HG02981 (cell line): ENCODE results near the gene SNRPA1.
A peak's percentile ranks its signal among the peaks of the same experiment; 100 is the strongest.
"Not testable (repeated sequence)": the region's sequence is repeated elsewhere in the genome, so short reads cannot be mapped to it uniquely, and the experiment has no call there.

ENCODE experiments used
- ATAC-seq: cut with Tn5 transposase; IDR thresholded peaks from one replicate; pipeline ENCODE4 v1.9.1; 2021; ENCODE audit warnings: mild to moderate bottlenecking, moderate library complexity; ENCODE audit not compliant: unreplicated experiment

The SNRPA1 gene

DNA sequence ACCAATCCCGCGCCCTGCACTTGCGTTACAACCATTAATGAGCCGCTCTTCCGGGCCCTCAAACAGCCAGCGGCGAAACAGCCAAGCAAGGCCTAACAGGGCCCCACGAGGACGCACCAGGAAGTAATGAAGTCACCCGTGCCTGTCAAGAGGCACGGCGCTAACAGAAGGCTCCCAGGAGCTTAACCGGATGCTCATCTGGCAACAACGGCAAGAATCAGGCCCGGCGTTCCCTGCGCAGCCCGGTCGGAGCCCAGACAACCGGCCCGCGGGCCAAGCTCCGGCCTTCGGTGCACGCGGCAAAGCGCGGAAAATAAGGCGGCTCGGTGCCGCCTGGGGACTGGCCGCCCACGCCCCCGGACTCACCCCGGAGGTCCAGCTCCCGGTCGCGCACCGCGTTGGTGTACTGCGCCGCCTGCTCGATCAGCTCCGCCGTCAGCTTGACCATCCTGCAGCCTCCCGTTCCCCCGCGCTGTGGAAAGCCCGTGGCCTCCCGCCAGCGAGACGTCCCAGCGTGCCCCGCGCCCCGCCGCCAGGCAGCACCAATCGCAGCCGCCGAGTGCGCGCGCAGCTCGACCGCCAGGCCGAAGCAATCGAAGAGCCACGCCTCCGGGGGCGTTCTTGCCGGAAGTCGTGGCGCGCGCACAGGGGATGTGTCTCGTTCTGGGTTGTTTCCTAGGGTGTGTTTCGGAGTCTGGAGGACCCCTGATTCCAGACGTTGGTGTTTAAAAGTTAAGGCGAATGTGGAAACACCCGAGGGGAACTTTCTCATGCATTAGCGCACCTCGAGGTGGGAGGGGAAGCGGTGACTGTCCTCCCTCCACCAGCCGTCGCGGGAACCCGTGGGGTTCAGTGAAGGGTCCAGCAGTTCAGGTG is at the start of gene SNRPA1:
Gene SNRPA1 (minus strand): TSS at position 518 of the 876 bp plus-strand sequence. CDS start 70 bp downstream, at position 448.
- ATAC-seq = peak; percentile 77

DNA sequence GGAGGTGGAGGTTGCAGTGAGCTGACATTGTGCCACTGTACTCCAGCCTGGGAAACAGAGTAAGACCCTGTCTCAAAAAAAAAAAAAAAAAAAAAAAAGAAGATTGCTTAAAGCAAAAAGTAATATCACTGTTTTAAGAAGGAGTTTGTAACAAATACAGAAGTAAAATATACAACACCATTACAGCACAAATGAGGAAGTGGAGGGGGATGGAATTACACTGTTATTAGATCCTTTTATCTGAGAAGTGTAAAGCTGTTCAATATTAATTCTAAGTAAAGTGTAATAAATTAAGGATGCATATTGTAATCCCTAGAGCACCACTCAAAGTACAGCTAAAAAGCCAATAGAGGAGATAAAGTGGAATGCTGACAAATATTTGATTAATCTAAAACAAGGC is 47.0 kb upstream of the SNRPA1 start:
- no peak for ATAC-seq

DNA sequence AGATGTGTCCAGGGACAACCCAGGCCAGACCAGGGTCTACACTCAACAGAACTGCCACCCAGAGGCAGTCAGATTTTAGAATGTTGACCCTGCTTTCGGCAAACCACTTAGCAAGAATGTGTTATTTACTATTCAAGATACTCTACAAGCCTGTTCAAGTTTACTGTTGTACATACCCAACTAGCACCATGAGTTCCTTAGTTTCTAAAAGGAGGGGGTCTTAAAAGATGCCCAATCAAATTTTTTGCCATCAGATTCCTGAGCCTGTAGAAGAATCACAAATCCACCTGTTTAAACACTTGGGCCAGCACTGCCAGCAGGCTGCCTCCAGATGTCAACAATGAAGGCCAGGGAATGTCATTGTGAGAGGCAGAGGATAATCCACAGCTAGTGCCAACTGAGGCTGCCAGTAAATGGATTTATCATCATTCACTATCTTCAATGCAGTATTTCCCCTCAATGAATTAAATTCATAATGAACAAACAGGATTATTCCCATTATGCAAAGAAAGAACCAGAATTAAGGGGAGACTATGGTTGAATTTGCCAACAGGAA is 43.5 kb upstream of the SNRPA1 start:
- no peak for ATAC-seq

DNA sequence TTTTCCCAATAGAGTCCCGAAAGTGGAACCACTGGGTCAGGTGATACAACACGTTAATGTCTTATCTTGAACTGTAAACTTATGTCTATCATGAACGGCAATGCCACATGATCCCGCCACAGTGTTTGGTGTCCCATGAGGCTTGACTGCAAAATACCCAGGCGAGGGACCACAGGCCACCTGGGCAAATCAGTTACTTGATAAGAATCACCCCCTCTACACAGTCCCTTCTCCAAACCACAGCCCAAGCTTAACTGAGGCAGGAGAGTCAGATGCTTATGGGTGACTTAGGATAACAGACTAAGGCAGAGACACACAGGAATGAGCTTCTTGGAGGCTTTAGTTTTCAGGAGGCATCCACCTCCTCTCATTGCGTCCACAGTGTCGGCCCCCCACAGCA is 42.9 kb upstream of the SNRPA1 start:
- no peak for ATAC-seq

DNA sequence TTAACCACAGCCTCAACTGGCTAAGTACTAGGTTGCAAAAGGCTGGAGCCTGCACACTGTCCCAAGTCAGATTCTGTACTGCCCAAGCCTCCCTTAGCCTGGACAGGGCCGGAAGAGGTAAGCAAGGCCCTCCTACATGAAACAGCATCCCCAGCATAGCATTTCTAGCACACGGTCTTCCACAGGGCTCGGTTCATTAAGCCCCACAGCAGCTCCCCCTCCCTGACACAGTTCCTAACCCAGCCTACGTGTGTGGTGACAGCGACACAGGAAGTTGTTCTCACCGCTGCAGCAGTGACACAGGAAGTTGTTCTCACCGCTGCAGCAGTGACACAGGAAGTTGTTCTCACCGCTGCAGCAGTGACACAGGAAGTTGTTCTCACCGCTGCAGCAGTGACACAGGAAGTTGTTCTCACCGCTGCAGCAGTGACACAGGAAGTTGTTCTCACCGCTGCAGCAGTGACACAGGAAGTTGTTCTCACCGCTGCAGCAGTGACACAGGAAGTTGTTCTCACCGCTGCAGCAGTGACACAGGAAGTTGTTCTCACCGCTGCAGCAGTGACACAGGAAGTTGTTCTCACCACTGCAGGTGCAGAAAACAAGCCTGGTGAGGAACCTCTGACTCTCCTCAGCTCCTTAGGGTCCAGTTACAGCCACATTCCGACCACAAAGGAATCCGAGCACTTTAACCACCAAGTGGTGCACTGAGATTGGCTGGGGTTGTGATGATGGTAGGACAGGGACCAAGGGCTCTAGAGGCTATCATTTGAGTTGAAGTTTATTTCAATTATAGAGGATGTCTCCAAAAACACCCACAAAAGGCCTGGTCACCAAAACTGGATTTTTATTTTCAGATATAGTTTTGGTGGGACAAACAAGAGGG is 39.1 kb upstream of the SNRPA1 start:
- not testable (repeated sequence) for ATAC-seq

DNA sequence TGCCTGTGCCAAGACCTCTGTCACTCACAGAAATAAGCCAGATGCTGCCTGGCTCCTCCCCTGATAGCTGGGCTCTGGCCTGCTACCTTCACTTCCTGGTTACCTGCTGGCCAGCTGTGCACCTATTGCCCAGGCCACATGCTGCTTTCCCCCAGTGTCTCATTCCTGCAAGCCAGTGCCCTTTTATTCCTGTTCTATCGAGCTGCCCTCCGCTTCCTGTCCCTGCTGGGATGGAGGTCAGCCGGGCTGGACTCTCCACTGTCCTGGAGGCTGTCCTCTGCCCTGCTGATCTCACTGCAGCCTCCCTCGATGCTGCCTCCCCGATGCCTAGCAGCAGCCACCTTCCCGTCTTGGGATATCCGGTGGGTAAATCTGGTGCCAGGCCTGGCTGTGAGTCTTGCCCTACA is 37.0 kb upstream of the SNRPA1 start:
- no peak for ATAC-seq

DNA sequence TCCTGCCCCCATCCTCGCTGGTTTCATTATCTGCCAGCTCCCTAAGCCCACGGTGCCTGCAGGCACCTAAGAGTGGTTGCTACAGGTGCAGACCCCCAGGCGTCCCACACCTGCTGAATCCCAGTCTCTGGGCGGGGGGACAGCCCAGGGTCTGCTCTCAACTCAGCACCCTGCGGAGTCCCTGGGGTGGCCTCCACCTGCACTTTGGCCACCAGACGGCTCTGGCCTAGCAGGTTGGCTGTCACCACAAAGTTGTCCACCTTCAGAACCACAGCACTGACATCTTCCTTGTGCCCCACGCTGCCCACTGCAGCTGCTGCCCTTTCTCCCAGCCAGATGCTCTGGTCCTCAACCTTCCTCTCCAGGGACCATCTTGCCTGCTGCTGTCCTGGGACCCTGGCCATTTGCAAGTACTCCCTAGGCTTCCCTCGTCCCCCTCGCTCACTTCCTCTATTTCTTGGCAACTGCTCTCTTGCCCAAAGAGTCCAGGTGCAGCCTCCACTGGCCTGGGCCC is 34.9 kb upstream of the SNRPA1 start:
- ATAC-seq = no peak

DNA sequence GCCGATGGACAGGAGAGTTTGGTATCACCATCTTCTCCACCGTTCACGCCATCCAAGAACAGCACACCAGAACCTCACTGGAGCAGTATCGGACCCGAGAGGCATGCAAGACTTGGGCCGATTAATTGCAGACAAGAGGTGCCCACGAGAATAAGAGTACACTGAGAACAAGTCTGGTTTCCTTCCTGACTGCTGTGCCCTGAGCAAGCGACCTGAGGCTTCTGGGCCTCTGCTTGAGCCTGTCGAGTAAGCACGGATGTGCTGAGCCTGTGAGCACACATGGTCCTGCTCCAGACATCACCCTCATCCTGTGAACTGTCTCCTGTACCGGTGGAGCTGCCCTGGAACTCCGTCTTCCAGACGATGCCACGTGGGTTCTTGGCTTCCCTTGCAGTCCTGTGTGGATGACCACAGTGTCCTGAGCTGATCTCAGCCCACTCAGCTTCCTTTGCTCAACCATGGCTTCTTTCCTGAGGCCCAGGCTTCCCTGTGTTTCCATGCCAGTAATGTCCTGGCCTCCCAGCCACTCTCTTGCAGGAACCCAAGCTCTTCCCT is 34.3 kb upstream of the SNRPA1 start:
- no peak for ATAC-seq

DNA sequence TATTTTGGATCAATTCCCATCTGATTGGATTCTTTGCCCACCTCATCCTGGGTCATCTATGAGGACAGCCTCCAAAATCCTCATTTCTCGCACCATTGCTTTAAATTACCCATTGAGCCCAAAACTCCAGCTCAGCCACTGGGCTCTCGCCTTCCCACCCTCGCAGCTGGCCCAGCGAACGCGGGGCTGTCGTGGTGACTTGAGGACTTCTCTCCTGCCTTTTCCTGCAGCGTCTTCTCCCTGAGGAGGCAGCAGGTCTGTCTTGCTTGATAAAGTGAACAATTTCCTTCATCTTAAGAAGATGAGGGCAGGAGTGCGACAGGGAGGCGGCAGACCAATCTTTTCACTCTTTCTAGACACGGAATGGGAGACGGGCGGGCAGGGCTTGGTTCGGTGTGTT is 33.0 kb upstream of the SNRPA1 start:
- ATAC-seq = no peak

DNA sequence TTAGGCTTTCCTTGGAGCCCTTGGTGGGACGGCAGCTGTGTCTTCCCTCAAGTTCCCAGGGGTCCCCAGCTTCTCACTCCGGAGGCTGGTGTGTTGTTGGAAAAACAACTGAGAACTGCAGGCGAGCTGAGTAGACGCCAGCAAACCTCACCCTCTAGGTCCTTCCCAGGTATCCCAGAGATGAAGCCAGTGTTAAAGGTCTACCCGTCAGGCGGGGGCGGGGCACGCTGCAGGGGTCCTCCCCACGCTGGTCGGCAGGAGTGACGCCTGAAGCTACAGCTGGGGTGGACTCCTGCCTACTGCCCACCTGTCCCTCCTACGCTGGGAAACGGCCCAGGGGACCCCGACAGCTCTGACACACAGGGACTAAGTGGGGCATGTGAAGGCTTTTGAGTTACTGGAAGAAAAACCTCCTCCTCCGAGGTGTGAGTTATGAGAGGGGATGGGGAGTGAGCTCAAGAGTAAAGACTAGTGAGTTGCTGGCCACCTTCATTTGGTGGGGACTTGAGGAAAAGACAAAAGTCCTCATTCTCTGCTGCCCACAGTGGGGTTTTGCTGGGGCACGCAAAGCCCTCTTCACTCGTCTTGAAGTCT is 32.2 kb upstream of the SNRPA1 start:
- ATAC-seq = no peak

DNA sequence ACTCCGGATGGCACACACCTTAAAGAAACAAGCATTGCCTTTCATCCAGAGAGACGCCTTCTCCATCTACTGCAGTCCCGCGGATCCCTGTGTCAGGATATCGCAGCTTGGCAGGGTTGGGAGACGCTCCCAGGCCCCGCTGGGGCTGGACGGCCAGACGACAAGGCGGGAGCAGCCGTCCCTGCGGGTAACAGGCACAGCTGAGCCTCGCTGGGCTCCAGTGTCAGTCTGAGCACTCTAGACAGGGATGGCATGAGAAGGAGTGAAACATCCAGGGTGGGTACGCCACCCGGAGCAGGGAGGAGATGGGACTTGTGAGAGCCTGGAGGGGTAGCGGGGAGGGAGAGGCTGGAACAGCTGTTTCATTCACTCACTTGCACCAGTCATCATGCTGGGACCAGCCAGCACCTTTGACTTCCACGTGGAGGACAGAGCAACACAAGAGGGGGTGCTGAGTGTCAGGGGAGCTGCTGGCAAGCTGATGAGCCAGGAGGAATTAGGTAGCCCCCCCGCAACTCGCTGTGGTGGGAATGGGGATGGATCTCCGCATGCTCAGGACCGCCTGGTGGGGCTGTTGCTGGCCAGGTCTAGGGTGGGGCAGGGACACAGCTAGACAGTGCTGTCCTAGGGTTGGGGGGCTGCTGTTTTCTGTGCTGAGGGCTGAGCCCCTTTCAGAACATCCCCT is 31.6 kb upstream of the SNRPA1 start:
- ATAC-seq = no peak

DNA sequence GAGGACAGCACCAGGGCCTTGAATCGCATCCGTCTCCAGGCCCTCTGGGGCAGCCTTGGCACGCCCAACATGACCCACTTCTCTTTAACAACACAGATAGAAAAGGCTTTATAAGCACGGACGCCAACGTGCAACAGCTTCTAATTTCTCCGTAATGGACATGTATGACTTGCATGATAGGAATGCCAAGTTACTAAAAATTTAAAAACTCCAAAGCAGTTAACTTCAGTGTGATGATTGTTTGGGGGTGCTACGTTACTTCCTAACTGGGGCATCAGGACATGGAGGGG is 30.9 kb upstream of the SNRPA1 start:
- no peak for ATAC-seq

DNA sequence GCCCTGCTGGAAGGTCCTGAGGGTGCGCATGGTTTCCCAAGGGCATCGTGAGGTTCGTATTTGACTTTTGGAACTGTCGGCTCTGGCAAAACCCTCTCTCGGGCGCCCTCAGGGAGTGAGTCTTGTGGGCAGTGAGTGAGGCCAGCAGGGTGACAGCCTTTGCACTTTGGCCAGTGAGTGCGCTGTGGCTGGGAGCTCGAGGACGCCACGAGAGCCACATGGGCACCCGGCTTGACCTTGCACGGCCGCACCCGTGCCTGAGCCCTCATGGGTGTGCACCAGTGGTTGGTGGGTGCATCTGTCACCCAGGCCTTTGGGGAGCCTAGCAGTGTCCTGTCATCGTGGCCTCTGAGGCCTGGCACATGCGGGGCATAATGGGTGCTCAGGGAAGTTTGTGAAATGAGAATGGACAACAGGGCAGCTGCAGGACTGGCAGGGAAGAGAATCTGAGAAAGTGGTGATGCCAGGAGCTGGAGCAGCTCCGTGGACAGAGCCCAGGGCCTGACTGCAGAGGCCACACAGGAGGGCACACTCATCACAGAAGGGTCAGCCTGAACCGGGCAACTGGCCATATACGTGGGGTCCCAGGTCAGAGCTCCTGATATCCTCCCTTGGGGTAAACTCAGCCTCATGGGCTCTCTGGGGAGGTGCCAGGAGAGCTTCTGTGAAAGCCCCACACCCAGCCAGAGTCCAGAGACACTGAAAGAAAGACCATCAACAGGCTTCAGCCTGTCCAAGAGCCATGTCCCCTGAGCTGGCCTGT is 30.4 kb upstream of the SNRPA1 start:
- ATAC-seq = no peak

DNA sequence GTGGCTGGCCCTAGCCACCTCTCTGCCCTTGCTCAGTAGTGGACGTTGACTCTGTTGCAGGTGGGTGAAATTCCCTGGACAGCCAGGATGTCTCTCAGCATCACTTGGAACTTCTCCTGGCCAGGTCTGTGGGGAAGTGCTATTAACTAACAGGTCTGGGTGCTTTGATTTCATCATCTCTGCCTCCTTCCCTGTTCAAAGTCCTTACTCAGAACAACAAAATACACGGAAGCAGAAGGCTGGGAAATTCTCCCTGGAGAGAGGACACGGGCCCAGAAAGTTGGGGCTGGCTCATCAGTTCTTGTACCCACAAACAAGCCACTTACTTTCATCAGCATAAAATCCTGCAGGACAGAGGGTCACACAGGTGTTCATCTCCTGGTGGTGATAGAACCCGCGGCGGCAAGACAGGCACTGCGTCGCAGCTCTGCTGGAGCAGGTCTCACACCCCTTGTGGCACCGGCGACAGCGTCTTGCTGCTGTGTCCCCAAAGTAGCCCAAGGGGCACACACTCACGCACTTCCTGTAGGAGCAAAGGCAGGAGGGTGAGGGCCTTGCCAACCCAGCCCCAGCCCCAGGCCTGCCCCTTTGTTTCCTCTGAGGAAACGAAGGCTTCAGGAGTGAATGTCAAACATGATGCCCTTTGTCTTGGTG is 29.6 kb upstream of the SNRPA1 start:
- no peak for ATAC-seq

DNA sequence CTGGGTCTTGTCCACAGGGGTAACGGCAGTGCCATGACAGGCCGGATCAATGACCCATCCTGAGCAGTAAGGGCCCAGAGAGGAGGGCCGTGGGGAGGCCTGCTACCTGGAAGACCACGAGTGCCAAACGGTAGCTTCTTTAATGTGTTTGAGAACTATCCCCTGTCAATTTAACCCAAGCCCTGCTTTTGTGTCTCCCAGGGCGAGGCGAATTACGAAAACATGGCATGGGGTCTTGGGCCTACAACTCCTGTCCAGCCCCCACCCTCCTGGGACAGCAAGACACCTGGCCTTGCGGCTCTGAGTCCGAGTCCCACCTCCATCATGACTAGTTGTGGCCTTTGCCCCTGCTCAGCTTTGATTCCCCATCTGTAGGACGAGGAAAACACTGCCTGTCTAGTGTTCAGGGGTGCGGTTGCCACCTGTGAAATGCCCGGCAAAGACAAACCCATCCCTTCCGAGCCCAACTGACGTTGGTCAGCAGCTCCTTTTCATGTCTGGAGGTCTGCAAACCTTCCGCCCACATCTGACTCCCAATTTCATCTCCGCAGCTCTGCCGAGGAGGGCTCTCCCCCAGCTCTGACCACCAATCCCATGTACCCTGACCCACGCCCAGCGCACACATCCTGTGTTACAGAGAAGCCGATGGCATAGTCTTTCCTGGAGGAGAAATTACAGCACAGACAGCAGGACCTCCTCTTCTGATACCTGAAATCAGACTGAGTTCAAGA is 28.9 kb upstream of the SNRPA1 start:
- ATAC-seq = no peak

DNA sequence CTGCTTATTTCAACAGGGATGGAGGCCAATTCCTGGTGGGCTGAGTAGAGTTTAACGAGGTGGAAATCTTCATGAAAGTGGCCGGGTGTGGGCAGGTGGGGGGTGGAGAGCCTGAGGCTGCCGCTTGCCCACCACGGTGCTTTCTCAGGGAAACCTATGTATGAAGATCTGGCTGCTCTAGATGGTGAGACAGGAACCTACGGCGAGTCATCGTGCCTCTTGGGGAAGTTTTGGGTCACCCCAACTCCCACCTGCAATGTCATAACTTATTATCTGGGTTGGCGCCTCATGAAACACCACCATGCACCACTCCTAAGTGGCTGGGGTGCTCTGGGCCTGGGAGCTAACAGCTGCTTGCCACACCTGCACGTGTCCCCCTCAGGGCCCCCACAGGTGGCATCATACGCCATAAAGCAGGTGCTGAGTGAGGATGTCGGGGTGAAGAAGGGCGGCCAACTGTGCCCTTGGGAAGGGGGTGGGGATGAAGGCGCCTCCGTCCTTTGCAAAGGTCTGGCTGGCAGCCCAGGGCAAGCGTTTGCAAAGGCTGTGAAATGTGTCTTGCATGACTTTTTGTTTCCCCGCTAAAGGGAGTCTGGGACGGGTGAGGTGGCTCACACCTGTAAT is 27.9 kb upstream of the SNRPA1 start:
- ATAC-seq = no peak

DNA sequence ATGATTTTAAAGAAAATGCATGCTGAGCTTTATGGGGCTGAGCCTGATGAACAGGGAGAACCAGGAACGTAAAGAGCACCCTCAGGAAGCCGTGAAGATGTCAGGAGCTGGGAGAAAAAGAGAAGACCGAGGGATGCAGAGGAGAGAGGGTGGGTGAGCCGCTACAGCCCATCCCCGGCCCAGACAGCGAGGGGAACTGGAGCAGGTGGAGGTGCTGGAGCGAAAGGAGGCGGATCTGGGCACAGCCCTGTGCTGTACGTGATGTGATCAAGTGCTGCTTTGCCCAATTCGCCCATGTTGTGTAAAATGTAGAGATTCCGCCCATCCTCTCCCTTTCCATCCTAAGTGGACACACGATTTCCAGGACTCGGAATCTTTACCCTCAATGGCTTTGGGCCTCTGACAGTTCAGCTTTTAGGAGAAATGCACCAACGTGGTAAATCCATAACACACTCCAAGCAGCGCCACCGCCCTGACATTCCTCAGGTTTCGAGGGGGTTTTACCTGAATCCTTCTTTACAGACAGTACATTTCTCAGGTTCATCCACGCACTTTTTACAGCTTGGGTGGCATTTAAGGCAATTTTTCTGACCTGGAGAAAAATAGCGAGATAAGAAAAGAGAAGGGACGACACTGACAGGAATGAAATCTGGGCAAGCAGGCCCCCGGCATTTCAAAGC is 27.1 kb upstream of the SNRPA1 start:
- ATAC-seq = no peak
